Keratinocyte (primary cell): ENCODE measurements around the gene RELCH. TPM values are rescaled to one million over a fixed set of nuclear protein-coding genes. Genes with fewer than 3 reads are reported as not detected.

Experiments
- DNase-seq: peaks from one replicate; pipeline ENCODE4 v3.0.0-alpha.2; 2011; ENCODE audit warnings: low read depth, missing footprints, low spot score
- FAIRE-seq: peaks from 2 replicates; lab custom pipeline; 2011; peaks lifted over from hg19 to GRCh38; lab: Jason Lieb, UNC
- H2AFZ ChIP-seq: 2 replicates; pipeline ENCODE4 v1.6.0; 2012; ENCODE audit warnings: low read length, control low read depth, inconsistent platforms; ENCODE audit not compliant: control insufficient read depth
- H3K27ac ChIP-seq: 2 replicates; pipeline ENCODE4 v1.5.1; 2011; ENCODE audit warnings: low read length; ENCODE audit not compliant: control insufficient read depth, insufficient read depth
- H3K27me3 ChIP-seq: 3 replicates; pipeline ENCODE4 v1.6.0; 2011; ENCODE audit warnings: low read length; ENCODE audit not compliant: control insufficient read depth, insufficient read depth; ENCODE audit errors: extremely low read depth
- H3K36me3 ChIP-seq, 2 experiments: 2 replicates in 1 of 2; 3 replicates in 1 of 2; pipeline ENCODE4 v1.5.1; 2011; ENCODE audit warnings: low read length in 2 of 2, mild to moderate bottlenecking in 1 of 2; ENCODE audit not compliant: control insufficient read depth in 2 of 2, insufficient read depth in 2 of 2; ENCODE audit errors: extremely low read depth in 1 of 2
- H3K4me1 ChIP-seq: 3 replicates; pipeline ENCODE4 v1.5.1; 2011; ENCODE audit warnings: low read length; ENCODE audit not compliant: control insufficient read depth, insufficient read depth; ENCODE audit errors: extremely low read depth
- H3K4me2 ChIP-seq: 3 replicates; pipeline ENCODE4 v1.6.0; 2011; ENCODE audit warnings: low read depth, low read length; ENCODE audit not compliant: control insufficient read depth, insufficient read depth; ENCODE audit errors: extremely low read depth
- H3K4me3 ChIP-seq, 3 experiments: fragments of 200-600 bp in 1 of 3; sonication (generic) in 1 of 3; 2 replicates in 2 of 3; 3 replicates in 1 of 3; pipeline ENCODE4 v1.5.1; 2011 to 2016; ENCODE audit warnings: low read length in 3 of 3, mild to moderate bottlenecking in 3 of 3, control low read depth in 2 of 3, inconsistent platforms in 1 of 3, low read depth in 1 of 3, mixed read lengths in 1 of 3, mixed run types in 1 of 3, moderate library complexity in 1 of 3; ENCODE audit not compliant: control insufficient read depth in 2 of 3, insufficient read depth in 2 of 3; ENCODE audit errors: extremely low read depth in 1 of 3
- H3K79me2 ChIP-seq: 2 replicates; pipeline ENCODE4 v1.6.0; 2012; ENCODE audit warnings: low read length; ENCODE audit not compliant: control insufficient read depth, insufficient read depth
- H3K9ac ChIP-seq: 3 replicates; pipeline ENCODE4 v1.6.0; 2011; ENCODE audit warnings: low read length; ENCODE audit not compliant: control insufficient read depth, insufficient read depth; ENCODE audit errors: extremely low read depth
- H3K9me1 ChIP-seq: 3 replicates; pipeline ENCODE4 v1.6.0; 2011; ENCODE audit warnings: low read length; ENCODE audit not compliant: control insufficient read depth, insufficient read depth; ENCODE audit errors: extremely low read depth
- H3K9me3 ChIP-seq: 2 replicates; pipeline ENCODE4 v1.5.1; 2012; ENCODE audit warnings: low read depth, low read length; ENCODE audit not compliant: control insufficient read depth
- H4K20me1 ChIP-seq: 3 replicates; pipeline ENCODE4 v1.6.0; 2011; ENCODE audit warnings: low read length; ENCODE audit not compliant: control insufficient read depth, insufficient read depth; ENCODE audit errors: extremely low read depth
- CTCF ChIP-seq, 3 experiments: IDR thresholded peaks in 1 of 3; conservative IDR thresholded peaks in 1 of 3; optimal IDR thresholded peaks in 1 of 3; 2 replicates in 2 of 3; 3 replicates in 1 of 3; pipeline versions ENCODE3 to v1.5.1; 2011; ENCODE audit warnings: low read length in 3 of 3, mild to moderate bottlenecking in 3 of 3, moderate library complexity in 2 of 3, control low read depth in 1 of 3, inconsistent platforms in 1 of 3; ENCODE audit not compliant: insufficient read depth in 2 of 3; ENCODE audit errors: extremely low read depth in 1 of 3
- EZH2 ChIP-seq: IDR thresholded peaks from one replicate; pipeline ENCODE4 v1.6.1; 2012; ENCODE audit warnings: inconsistent platforms, mild to moderate bottlenecking, low read length, moderate library complexity
- dilution Hi-C: fragments of 300-500 bp; cut with MboI; formaldehyde crosslinking; loops from one replicate; pipeline ENCODE4 v1.7.0; 2020; ENCODE audit warnings: low sequenced_read_pairs; ENCODE audit not compliant: extremely low pct_ligation_motif_present
- polyA plus RNA-seq, 5 experiments: library from polyadenylated mRNA; depleted of rRNA in 3 of 5; stranded (reverse) in 3 of 5; stranded (forward) in 1 of 5; unstranded in 1 of 5; fragments of >200 nt; gene quantifications; 1 replicate in 1 of 5; 2 replicates in 3 of 5; 3 replicates in 1 of 5; pipeline versions ENCODE4 v1.2.1 to v1.2.3, GENCODE V29; 2011 to 2012; ENCODE audit warnings: missing spikeins in 2 of 5, low read depth in 1 of 5, low replicate concordance in 1 of 5

Gene RELCH
- polyA plus RNA-seq, 1 donor (not counting 4 experiments of a cell fraction or from before 2014, with no cell fraction given) = 21.8 TPM

- Histone ChIP-seq H2AFZ (no peak overlapping the region), H3K9me3 (no peaks in the 10 kb centered on the region), H3K4me2 (no peak overlapping the region), H3K27ac (no peak overlapping the region), H3K4me3 (no peak overlapping the region), H3K4me1 (peaks cover 12% of the 10 kb centered on the region), H3K27me3 (no peaks in the 10 kb centered on the region), H3K9ac (no peak overlapping the region), H3K36me3 (no peaks in the 10 kb centered on the region), H4K20me1 (no peaks in the 10 kb centered on the region), H3K79me2 (no peaks in the 10 kb centered on the region), H3K9me1 (no peaks in the 10 kb centered on the region)
- FAIRE-seq = peak; percentile 23
- no peak for DNase-seq
- dilution Hi-C loops = no loop called here
- no peak for TF ChIP-seq EZH2
These were observed 148.4 kb downstream of the RELCH start for GRCh38 chr18:62335494-62335893.

GRCh38 chr18:62336618-62337017 lies 149.6 kb downstream of the RELCH start:
- dilution Hi-C loops = no loop called here
- Histone ChIP-seq H3K4me1 (peaks cover 12% of the 10 kb centered on the region), H2AFZ (no peak overlapping the region), H4K20me1 (no peaks in the 10 kb centered on the region), H3K4me2 (no peak overlapping the region), H3K4me3 (no peak overlapping the region), H3K79me2 (no peaks in the 10 kb centered on the region), H3K36me3 (no peaks in the 10 kb centered on the region), H3K27ac (no peak overlapping the region), H3K27me3 (no peaks in the 10 kb centered on the region), H3K9ac (no peak overlapping the region), H3K9me1 (no peaks in the 10 kb centered on the region), H3K9me3 (no peaks in the 10 kb centered on the region)
- TF ChIP-seq EZH2 (no peak), CTCF (optimal IDR thresholded peaks at IDR 0.05 in 1 of 3, IDR thresholded peaks at IDR 0.05 in 1 of 3, conservative IDR thresholded peaks at IDR 0.05 in 1 of 3; ENCODE audit: extremely low read depth in 1 of 3, insufficient read depth in 2 of 3, low read length in 3 of 3) (no peak)
- FAIRE-seq = no peak
- no peak for DNase-seq

GRCh38 chr18:62337336-62337735 lies 150.3 kb downstream of the RELCH start:
- Histone ChIP-seq H3K79me2 (no peaks in the 10 kb centered on the region), H3K27ac (no peak overlapping the region), H3K36me3 (no peaks in the 10 kb centered on the region), H3K4me1 (peaks cover 12% of the 10 kb centered on the region), H3K4me3 (no peak overlapping the region), H2AFZ (no peak overlapping the region), H3K9me3 (no peaks in the 10 kb centered on the region), H3K4me2 (no peak overlapping the region), H4K20me1 (no peaks in the 10 kb centered on the region), H3K9me1 (no peaks in the 10 kb centered on the region), H3K9ac (no peak overlapping the region), H3K27me3 (no peaks in the 10 kb centered on the region)
- TF ChIP-seq CTCF (optimal IDR thresholded peaks at IDR 0.05 in 1 of 3, IDR thresholded peaks at IDR 0.05 in 1 of 3, conservative IDR thresholded peaks at IDR 0.05 in 1 of 3; ENCODE audit: extremely low read depth in 1 of 3, insufficient read depth in 2 of 3, low read length in 3 of 3) (no peak), EZH2 (no peak)
- dilution Hi-C loops = no loop called here
- no peak for FAIRE-seq
- DNase-seq = no peak
